ENCODE data around the gene PGS1. TPM values are rescaled to one million over a fixed set of nuclear protein-coding genes. Genes with fewer than 3 reads are reported as not detected.

The PGS1 gene
- total and polyA plus RNA-seq, 5 donors from 2014 or later, result 29.6 to 50.1 (median 32.3) TPM

GRCh38 chr17:78417531-78417909 is 39.1 kb downstream of the PGS1 start:
- Mint-ChIP-seq H3K4me3 (no peak overlapping the region), H3K27me3 (no peaks in the 10 kb centered on the region), H3K9me3 (no peaks in the 10 kb centered on the region), H3K4me1 (peaks cover 4 to 63% (median 33%) of the 10 kb centered on the region in 4 donors), H3K36me3 (peaks cover 27% of the 10 kb centered on the region), H3K27ac (peak overlapping the region in 2 of 3 donors; percentile 74 to 76)
- ATAC-seq (ENCODE audit: low read depth in 2 of 2) (no peak), DNase-seq (no peak)
- Histone ChIP-seq H3K27me3 (ENCODE audit: control insufficient read depth, insufficient read depth, low read length) (no peaks in the 10 kb centered on the region), H3K36me3 (ENCODE audit: control insufficient read depth, insufficient read depth, low read length) (peaks cover 43% of the 10 kb centered on the region), H3K4me1 (ENCODE audit: control insufficient read depth, insufficient read depth, low read length, poor library complexity, severe bottlenecking) (peaks cover 30% of the 10 kb centered on the region), H3K27ac (ENCODE audit: insufficient read depth, low read length, poor library complexity, severe bottlenecking) (no peak overlapping the region), H3K9me3 (ENCODE audit: control insufficient read depth in 2 of 2, low read length in 2 of 2) (no peaks in the 10 kb centered on the region), H3K4me3 (ENCODE audit: low read depth, low read length) (no peak overlapping the region)

GRCh38 chr17:78418326-78419026 is 40.0 kb downstream of the PGS1 start:
- no peaks in the 10 kb centered on the region for H3K27me3 Mint-ChIP-seq
- no peak for DNase-seq
- Histone ChIP-seq H3K4me1 (ENCODE audit: control insufficient read depth, insufficient read depth, low read length, poor library complexity, severe bottlenecking) (peaks cover 20% of the 10 kb centered on the region), H3K36me3 (ENCODE audit: control insufficient read depth, insufficient read depth, low read length) (peaks cover 47% of the 10 kb centered on the region), H3K9me3 (ENCODE audit: control insufficient read depth in 2 of 2, low read length in 2 of 2) (no peaks in the 10 kb centered on the region), H3K27ac (ENCODE audit: insufficient read depth, low read length, poor library complexity, severe bottlenecking) (no peak overlapping the region), H3K4me3 (ENCODE audit: low read depth, low read length) (no peak overlapping the region), H3K27me3 (ENCODE audit: control insufficient read depth, insufficient read depth, low read length) (no peaks in the 10 kb centered on the region)
- H3K27ac Mint-ChIP-seq, result no peak overlapping the region
- no peaks in the 10 kb centered on the region for H3K9me3 Mint-ChIP-seq
- peaks cover 27% of the 10 kb centered on the region for H3K36me3 Mint-ChIP-seq
- H3K4me3 Mint-ChIP-seq, result peak overlapping the region in 1 of 4 donors; percentile 21
- H3K4me1 Mint-ChIP-seq, result peaks cover 4 to 54% (median 24%) of the 10 kb centered on the region in 4 donors
- ATAC-seq (ENCODE audit: low read depth in 2 of 2), result no peak

- H3K27me3 Mint-ChIP-seq, result no peaks in the 10 kb centered on the region
- DNase-seq (no peak), ATAC-seq (ENCODE audit: low read depth in 2 of 2) (no peak)
- Histone ChIP-seq H3K27me3 (ENCODE audit: control insufficient read depth, insufficient read depth, low read length) (no peaks in the 10 kb centered on the region), H3K4me3 (ENCODE audit: low read depth, low read length) (no peak overlapping the region), H3K27ac (ENCODE audit: insufficient read depth, low read length, poor library complexity, severe bottlenecking) (no peak overlapping the region), H3K36me3 (ENCODE audit: control insufficient read depth, insufficient read depth, low read length) (peaks cover 64% of the 10 kb centered on the region), H3K9me3 (ENCODE audit: control insufficient read depth in 2 of 2, low read length in 2 of 2) (no peaks in the 10 kb centered on the region), H3K4me1 (ENCODE audit: control insufficient read depth, insufficient read depth, low read length, poor library complexity, severe bottlenecking) (peaks cover 3% of the 10 kb centered on the region)
- no peak overlapping the region for H3K4me3 Mint-ChIP-seq
- H3K36me3 Mint-ChIP-seq, result peaks cover 31% of the 10 kb centered on the region
- H3K27ac Mint-ChIP-seq, result peak overlapping the region in 2 of 3 donors; percentile 12 to 72
- H3K9me3 Mint-ChIP-seq, result no peaks in the 10 kb centered on the region
- peaks cover 4 to 37% (median 13%) of the 10 kb centered on the region in 4 donors for H3K4me1 Mint-ChIP-seq
These were observed 41.7 kb downstream of the PGS1 start for GRCh38 chr17:78419970-78420815.

- Mint-ChIP-seq H3K36me3 (peaks cover 31% of the 10 kb centered on the region), H3K9me3 (no peaks in the 10 kb centered on the region), H3K4me3 (no peak overlapping the region), H3K27ac (peak overlapping the region in 1 of 3 donors; percentile 61), H3K27me3 (no peaks in the 10 kb centered on the region), H3K4me1 (peaks cover 4 to 28% (median 11%) of the 10 kb centered on the region in 4 donors)
- Histone ChIP-seq H3K36me3 (ENCODE audit: control insufficient read depth, insufficient read depth, low read length) (peaks cover 65% of the 10 kb centered on the region), H3K4me3 (ENCODE audit: low read depth, low read length) (no peak overlapping the region), H3K27me3 (ENCODE audit: control insufficient read depth, insufficient read depth, low read length) (no peaks in the 10 kb centered on the region), H3K9me3 (ENCODE audit: control insufficient read depth in 2 of 2, low read length in 2 of 2) (no peaks in the 10 kb centered on the region), H3K27ac (ENCODE audit: insufficient read depth, low read length, poor library complexity, severe bottlenecking) (no peak overlapping the region), H3K4me1 (ENCODE audit: control insufficient read depth, insufficient read depth, low read length, poor library complexity, severe bottlenecking) (no peaks in the 10 kb centered on the region)
- ATAC-seq (ENCODE audit: low read depth in 2 of 2) (no peak), DNase-seq (no peak)
These were observed 42.7 kb downstream of the PGS1 start for GRCh38 chr17:78421084-78421533.

GRCh38 chr17:78421534-78422266 is 43.3 kb downstream of the PGS1 start:
- H3K36me3 ChIP-seq (ENCODE audit: control insufficient read depth, insufficient read depth, low read length), result peaks cover 65% of the 10 kb centered on the region

GRCh38 chr17:78422267-78422605 is 43.8 kb downstream of the PGS1 start:
- Mint-ChIP-seq H3K27me3 (no peaks in the 10 kb centered on the region), H3K4me3 (no peak overlapping the region), H3K27ac (peak overlapping the region in 1 of 3 donors; percentile 65), H3K9me3 (no peaks in the 10 kb centered on the region), H3K36me3 (peaks cover 25% of the 10 kb centered on the region), H3K4me1 (peaks cover 4 to 16% (median 9%) of the 10 kb centered on the region in 4 donors)
- Histone ChIP-seq H3K27me3 (ENCODE audit: control insufficient read depth, insufficient read depth, low read length) (no peaks in the 10 kb centered on the region), H3K4me3 (ENCODE audit: low read depth, low read length) (no peak overlapping the region), H3K4me1 (ENCODE audit: control insufficient read depth, insufficient read depth, low read length, poor library complexity, severe bottlenecking) (no peaks in the 10 kb centered on the region), H3K9me3 (ENCODE audit: control insufficient read depth in 2 of 2, low read length in 2 of 2) (no peaks in the 10 kb centered on the region), H3K36me3 (ENCODE audit: control insufficient read depth, insufficient read depth, low read length) (peaks cover 71% of the 10 kb centered on the region), H3K27ac (ENCODE audit: insufficient read depth, low read length, poor library complexity, severe bottlenecking) (no peak overlapping the region)
- DNase-seq (no peak), ATAC-seq (ENCODE audit: low read depth in 2 of 2) (no peak)

More at GRCh38 chr17:78421534-78422266, 43.3 kb downstream of the PGS1 start:
- no peaks in the 10 kb centered on the region for H3K4me1 ChIP-seq (ENCODE audit: control insufficient read depth, insufficient read depth, low read length, poor library complexity, severe bottlenecking)
- no peaks in the 10 kb centered on the region for H3K27me3 ChIP-seq (ENCODE audit: control insufficient read depth, insufficient read depth, low read length)
- no peaks in the 10 kb centered on the region for H3K9me3 ChIP-seq (ENCODE audit: control insufficient read depth in 2 of 2, low read length in 2 of 2)
- DNase-seq (peak; percentile 65 to 74 (median 69)), ATAC-seq (ENCODE audit: low read depth in 2 of 2) (peak; percentile 67 to 83)
- H3K9me3 Mint-ChIP-seq, result no peaks in the 10 kb centered on the region
- peaks cover 4 to 22% (median 10%) of the 10 kb centered on the region in 4 donors for H3K4me1 Mint-ChIP-seq
- H3K4me3 Mint-ChIP-seq, result no peak overlapping the region
- peaks cover 30% of the 10 kb centered on the region for H3K36me3 Mint-ChIP-seq
- H3K27ac ChIP-seq (ENCODE audit: insufficient read depth, low read length, poor library complexity, severe bottlenecking), result no peak overlapping the region
- peak overlapping the region in 1 of 3 donors; percentile 65 for H3K27ac Mint-ChIP-seq
- H3K27me3 Mint-ChIP-seq, result no peaks in the 10 kb centered on the region
- no peak overlapping the region for H3K4me3 ChIP-seq (ENCODE audit: low read depth, low read length)

GRCh38 chr17:78422872-78423588 is 44.6 kb downstream of the PGS1 start:
- Histone ChIP-seq H3K27me3 (ENCODE audit: control insufficient read depth, insufficient read depth, low read length) (no peaks in the 10 kb centered on the region), H3K36me3 (ENCODE audit: control insufficient read depth, insufficient read depth, low read length) (peaks cover 73% of the 10 kb centered on the region), H3K4me3 (ENCODE audit: low read depth, low read length) (no peak overlapping the region), H3K4me1 (ENCODE audit: control insufficient read depth, insufficient read depth, low read length, poor library complexity, severe bottlenecking) (no peaks in the 10 kb centered on the region), H3K27ac (ENCODE audit: insufficient read depth, low read length, poor library complexity, severe bottlenecking) (no peak overlapping the region), H3K9me3 (ENCODE audit: control insufficient read depth in 2 of 2, low read length in 2 of 2) (no peaks in the 10 kb centered on the region)
- H3K36me3 Mint-ChIP-seq, result peaks cover 22% of the 10 kb centered on the region
- H3K4me1 Mint-ChIP-seq, result peaks cover 4 to 14% (median 9%) of the 10 kb centered on the region in 4 donors
- H3K27ac Mint-ChIP-seq, result peak overlapping the region in 2 of 3 donors; percentile 20 to 85
- H3K4me3 Mint-ChIP-seq, result no peak overlapping the region
- ATAC-seq (ENCODE audit: low read depth in 2 of 2), result no peak
- DNase-seq, result no peak
- no peaks in the 10 kb centered on the region for H3K27me3 Mint-ChIP-seq
- no peaks in the 10 kb centered on the region for H3K9me3 Mint-ChIP-seq
